Body of pancreas (tissue), 4 donors: ENCODE measurements around the gene SH3GL3.

ENCODE experiments used
- CTCF ChIP-seq, 7 experiments: fragments of 450-650 bp in 4 of 7; fragments of 200-600 bp in 3 of 7; sonication (generic) in 3 of 7; IDR thresholded peaks; one replicate each; pipeline ENCODE4 v1.5.1; 2016 to 2019; ENCODE audit warnings: antibody characterized with exemption in 7 of 7
- POLR2A ChIP-seq, 3 donors: fragments of 450-650 bp; IDR thresholded peaks; one replicate each; pipeline ENCODE4 v1.6.1; 2016; ENCODE audit warnings: antibody characterized with exemption in 3 of 3, mild to moderate bottlenecking in 2 of 3

- no peak for TF ChIP-seq CTCF (IDR thresholded peaks at IDR 0.05)
- no peak for TF ChIP-seq POLR2A (IDR thresholded peaks at IDR 0.05)
Observed at GRCh38 chr15:83472797-83473196, 25.7 kb downstream of the SH3GL3 start.
